CD4-positive, alpha-beta T cell (primary cell): ENCODE results near the gene PLCB1. TPM values are rescaled to one million over a fixed set of nuclear protein-coding genes. Genes with fewer than 3 reads are reported as not detected.

ENCODE experiments used
- ATAC-seq: fragments of 200-7000 bp; cut with Tn5 transposase; one replicate; pipeline ENCODE4 v1.10.0; 2022; ENCODE audit warnings: mild to moderate bottlenecking; ENCODE audit not compliant: poor library complexity
- CTCF ChIA-PET: fragments of 350-600 bp; sonication (Branson Sonifier 250); formaldehyde crosslinking; loops from one replicate; lab custom pipeline; 2021; ENCODE audit warnings: antibody characterized with exemption, inconsistent platforms; lab: Charles Lee
- POLR2A ChIA-PET: fragments of 350-600 bp; sonication (Branson Sonifier 250); formaldehyde crosslinking; loops from one replicate; lab custom pipeline; 2021; ENCODE audit warnings: antibody characterized with exemption, inconsistent platforms; lab: Charles Lee
- DNase-seq, 14 experiments: peaks; one replicate each; pipeline ENCODE4 v3.0.0-alpha.2; 2013 to 2020; ENCODE audit warnings: mixed read lengths in 2 of 14
- H3K27ac ChIP-seq, 2 donors: one replicate each; pipeline versions ENCODE4 v1.5.1 to v1.7.0; 2013; ENCODE audit warnings: low read length in 2 of 2, low read depth in 1 of 2, mild to moderate bottlenecking in 1 of 2
- H3K27me3 ChIP-seq, 2 experiments: 1 replicate in 1 of 2; 2 replicates in 1 of 2; pipeline versions ENCODE4 v1.6.1 to v1.7.0; 2013; ENCODE audit warnings: low read length in 2 of 2, control low read depth in 1 of 2, mild to moderate bottlenecking in 1 of 2, moderate library complexity in 1 of 2; ENCODE audit not compliant: insufficient read depth in 2 of 2, control insufficient read depth in 1 of 2
- H3K36me3 ChIP-seq: one replicate; pipeline ENCODE4 v1.6.1; 2013; ENCODE audit warnings: low read length, control low read depth; ENCODE audit not compliant: insufficient read depth
- H3K4me1 ChIP-seq: one replicate; pipeline ENCODE4 v1.6.1; 2013; ENCODE audit warnings: low read length, control low read depth; ENCODE audit not compliant: insufficient read depth
- H3K4me3 ChIP-seq: one replicate; pipeline ENCODE4 v1.5.1; 2013; ENCODE audit warnings: mild to moderate bottlenecking, low read length, moderate library complexity
- H3K9me3 ChIP-seq, 2 experiments: 1 replicate in 1 of 2; 2 replicates in 1 of 2; pipeline versions ENCODE4 v1.6.1 to v1.7.0; 2013; ENCODE audit warnings: low read length in 2 of 2, mild to moderate bottlenecking in 2 of 2, control low read depth in 1 of 2, moderate library complexity in 1 of 2; ENCODE audit not compliant: control insufficient read depth in 1 of 2, insufficient read depth in 1 of 2
- H3K27ac Mint-ChIP-seq: one replicate; pipeline ENCODE4 v1.8.0; 2020; ENCODE audit warnings: mixed read lengths
- H3K27me3 Mint-ChIP-seq: one replicate; pipeline ENCODE4 v1.8.0; 2021; ENCODE audit warnings: mixed read lengths
- H3K36me3 Mint-ChIP-seq: one replicate; pipeline ENCODE4 v1.8.0; 2021; ENCODE audit warnings: low read depth, mixed read lengths
- H3K4me1 Mint-ChIP-seq: one replicate; pipeline ENCODE4 v1.8.0; 2021; ENCODE audit warnings: low read depth, mixed read lengths
- H3K4me3 Mint-ChIP-seq: one replicate; pipeline ENCODE4 v1.8.0; 2020; ENCODE audit warnings: mild to moderate bottlenecking, mixed read lengths
- H3K9me3 Mint-ChIP-seq: one replicate; pipeline ENCODE4 v1.8.0; 2020; ENCODE audit warnings: mixed read lengths
- intact Hi-C, 2 experiments: fragments of 100-400 bp; cut with DNase I in 1 of 2; cut with micrococcal nuclease in 1 of 2; formaldehyde crosslinking; loops; one replicate each; pipeline versions ENCODE4 v1.15.1 to v1.9.0; 2023 to 2025; cut with DNase I, micrococcal nuclease
- total RNA-seq, 174 experiments: library from RNA in 2 of 174; stranded (reverse) in 2 of 174; gene quantifications; one replicate each; pipeline ENCODE4 v1.2.3 and lab custom pipeline; 2021 to 2026
- TF ChIP-seq, protein P1 (sequence below): fragments of 200-600 bp; IDR thresholded peaks from one replicate; pipeline ENCODE4 v1.8.0; 2022; ENCODE audit warnings: antibody characterized with exemption, mild to moderate bottlenecking

Gene PLCB1
- total RNA-seq, 2 experiments from 2014 or later: 3.8 to 5.6 TPM

DNA sequence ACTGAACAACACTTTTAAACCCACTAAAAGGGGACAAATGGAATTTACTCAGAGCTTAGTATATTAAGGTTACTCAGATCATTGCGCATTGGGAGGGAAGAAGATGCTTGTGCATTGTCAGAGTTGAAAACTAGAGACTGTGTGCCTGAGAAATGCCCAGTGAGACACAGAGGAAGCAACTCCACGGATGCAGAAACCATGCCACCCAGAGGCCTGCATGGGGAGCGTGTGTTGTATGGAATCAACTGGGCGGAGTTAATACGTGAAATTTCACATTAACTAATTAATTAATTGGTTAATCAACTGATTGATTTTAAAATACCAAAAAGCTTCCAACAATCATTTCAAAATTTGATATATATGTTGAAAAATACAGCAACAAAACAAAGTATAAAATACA lies 391.6 kb downstream of the PLCB1 start:
- no peak for DNase-seq
- H3K9me3 ChIP-seq: no peaks in the 10 kb centered on the region
- no peak overlapping the region for H3K27ac Mint-ChIP-seq
- no peak for ATAC-seq
- H3K27ac ChIP-seq: no peak overlapping the region
- H3K36me3 ChIP-seq: no peaks in the 10 kb centered on the region
- H3K4me1 ChIP-seq: no peaks in the 10 kb centered on the region
- TF ChIP-seq, protein P1, sequence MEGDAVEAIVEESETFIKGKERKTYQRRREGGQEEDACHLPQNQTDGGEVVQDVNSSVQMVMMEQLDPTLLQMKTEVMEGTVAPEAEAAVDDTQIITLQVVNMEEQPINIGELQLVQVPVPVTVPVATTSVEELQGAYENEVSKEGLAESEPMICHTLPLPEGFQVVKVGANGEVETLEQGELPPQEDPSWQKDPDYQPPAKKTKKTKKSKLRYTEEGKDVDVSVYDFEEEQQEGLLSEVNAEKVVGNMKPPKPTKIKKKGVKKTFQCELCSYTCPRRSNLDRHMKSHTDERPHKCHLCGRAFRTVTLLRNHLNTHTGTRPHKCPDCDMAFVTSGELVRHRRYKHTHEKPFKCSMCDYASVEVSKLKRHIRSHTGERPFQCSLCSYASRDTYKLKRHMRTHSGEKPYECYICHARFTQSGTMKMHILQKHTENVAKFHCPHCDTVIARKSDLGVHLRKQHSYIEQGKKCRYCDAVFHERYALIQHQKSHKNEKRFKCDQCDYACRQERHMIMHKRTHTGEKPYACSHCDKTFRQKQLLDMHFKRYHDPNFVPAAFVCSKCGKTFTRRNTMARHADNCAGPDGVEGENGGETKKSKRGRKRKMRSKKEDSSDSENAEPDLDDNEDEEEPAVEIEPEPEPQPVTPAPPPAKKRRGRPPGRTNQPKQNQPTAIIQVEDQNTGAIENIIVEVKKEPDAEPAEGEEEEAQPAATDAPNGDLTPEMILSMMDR: no peak
- H3K36me3 Mint-ChIP-seq: no peaks in the 10 kb centered on the region
- ChIA-PET CTCF (no interaction called here), POLR2A (no interaction called here)
- no peaks in the 10 kb centered on the region for H3K9me3 Mint-ChIP-seq
- no peaks in the 10 kb centered on the region for H3K4me1 Mint-ChIP-seq
- no peaks in the 10 kb centered on the region for H3K27me3 Mint-ChIP-seq
- no peak overlapping the region for H3K4me3 ChIP-seq
- H3K4me3 Mint-ChIP-seq: no peak overlapping the region
- H3K27me3 ChIP-seq: no peaks in the 10 kb centered on the region
- intact Hi-C loops: no loop called here

DNA sequence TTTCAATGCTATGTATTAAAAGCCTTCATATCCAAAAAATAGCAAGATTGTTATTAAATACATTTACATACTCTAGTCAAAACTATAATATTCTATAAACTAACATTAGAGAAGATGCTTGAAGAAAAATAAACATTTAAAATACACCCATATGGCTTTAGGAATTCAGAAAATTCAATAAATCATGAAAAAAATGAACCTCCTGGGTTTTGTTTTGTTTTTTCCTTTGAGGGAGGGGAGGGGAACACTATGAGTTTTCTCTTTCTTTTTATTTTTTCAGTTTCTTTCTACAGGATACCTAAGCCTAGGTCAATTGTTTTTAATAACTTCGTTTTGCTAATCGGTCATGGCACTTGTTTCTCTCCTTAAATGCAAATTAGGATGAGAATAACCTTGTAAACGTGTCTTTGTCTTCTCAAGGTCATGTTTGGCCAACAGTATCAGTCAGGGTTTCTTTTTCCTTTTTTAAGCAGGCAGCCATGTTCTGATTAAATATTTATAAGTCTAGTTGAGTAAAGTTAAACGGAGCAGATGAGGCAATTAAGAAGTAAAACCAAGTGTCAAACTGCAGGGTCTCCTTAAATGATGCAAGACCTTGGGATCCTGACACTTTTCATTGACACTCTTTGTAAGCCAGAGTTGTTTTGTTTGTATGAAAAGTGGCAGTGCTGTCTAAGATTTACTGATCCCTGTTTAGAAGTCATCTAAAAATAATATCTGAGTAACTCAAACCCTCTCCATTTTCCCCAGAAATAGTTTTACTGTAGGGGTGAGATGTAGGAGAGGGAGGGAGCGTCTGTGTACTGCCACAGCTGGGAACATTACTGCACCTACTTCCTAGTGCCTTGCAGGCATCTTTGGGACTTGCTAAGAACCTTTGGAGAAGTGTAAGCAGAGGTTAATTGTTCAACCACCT lies 392.3 kb downstream of the PLCB1 start:
- intact Hi-C loops: no loop called here
- H3K27me3 ChIP-seq: no peaks in the 10 kb centered on the region
- no peaks in the 10 kb centered on the region for H3K36me3 Mint-ChIP-seq
- TF ChIP-seq, protein P1: no peak
- no peak for ATAC-seq
- no peaks in the 10 kb centered on the region for H3K36me3 ChIP-seq
- no peak overlapping the region for H3K27ac Mint-ChIP-seq
- H3K27ac ChIP-seq: no peak overlapping the region
- POLR2A ChIA-PET: no interaction called here
- no peak overlapping the region for H3K4me3 Mint-ChIP-seq
- DNase-seq: no peak
- H3K27me3 Mint-ChIP-seq: no peaks in the 10 kb centered on the region
- H3K9me3 Mint-ChIP-seq: no peaks in the 10 kb centered on the region
- no peaks in the 10 kb centered on the region for H3K4me1 ChIP-seq
- CTCF ChIA-PET: no interaction called here
- H3K4me3 ChIP-seq: no peak overlapping the region
- no peaks in the 10 kb centered on the region for H3K9me3 ChIP-seq
- H3K4me1 Mint-ChIP-seq: no peaks in the 10 kb centered on the region

DNA sequence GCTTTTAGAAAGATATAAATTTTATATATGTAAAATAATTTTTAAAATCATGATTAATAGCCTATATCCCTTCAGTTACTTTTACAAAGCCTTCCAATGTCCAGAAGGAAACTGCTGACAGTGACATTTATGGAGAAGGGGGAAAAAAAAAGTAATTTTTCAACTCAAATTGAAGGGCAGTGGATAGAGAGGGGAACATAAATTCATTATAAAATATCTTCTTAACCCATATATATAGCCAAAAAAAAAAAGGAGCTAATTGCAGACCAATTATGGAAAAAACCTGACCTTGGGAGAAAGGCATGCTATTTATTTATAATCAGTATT lies 392.9 kb downstream of the PLCB1 start:
- H3K9me3 ChIP-seq: no peaks in the 10 kb centered on the region
- Mint-ChIP-seq H3K36me3 (no peaks in the 10 kb centered on the region), H3K4me3 (no peak overlapping the region), H3K9me3 (no peaks in the 10 kb centered on the region), H3K27me3 (no peaks in the 10 kb centered on the region), H3K4me1 (no peaks in the 10 kb centered on the region), H3K27ac (no peak overlapping the region)
- intact Hi-C loops: no loop called here
- no peak overlapping the region for H3K27ac ChIP-seq
- H3K4me1 ChIP-seq: no peaks in the 10 kb centered on the region
- no peak overlapping the region for H3K4me3 ChIP-seq
- ATAC-seq (no peak), DNase-seq (no peak)
- CTCF ChIA-PET: no interaction called here
- no peaks in the 10 kb centered on the region for H3K36me3 ChIP-seq
- no peaks in the 10 kb centered on the region for H3K27me3 ChIP-seq
- POLR2A ChIA-PET: no interaction called here
- TF ChIP-seq, protein P1: no peak
